Parathyroid adenoma (tissue), 2 donors: ENCODE data around the gene HADHA.
"Not testable (repeated sequence)": the region's sequence is repeated elsewhere in the genome, so short reads cannot be mapped to it uniquely, and the experiment has no call there.

Source experiments
- H2AFZ ChIP-seq: fragments of 300-600 bp; sonication (generic); one replicate; pipeline ENCODE4 v1.7.0; 2017; ENCODE audit warnings: antibody characterized with exemption, mild to moderate bottlenecking
- H3K27ac ChIP-seq: fragments of 300-600 bp; sonication (generic); one replicate; pipeline ENCODE4 v1.7.0; 2017
- H3K27me3 ChIP-seq: fragments of 300-600 bp; sonication (generic); one replicate; pipeline ENCODE4 v1.7.0; 2017; ENCODE audit warnings: low read length; ENCODE audit not compliant: control insufficient read depth, insufficient read depth
- H3K36me3 ChIP-seq: fragments of 300-600 bp; sonication (generic); one replicate; pipeline ENCODE4 v1.7.0; 2017; ENCODE audit warnings: low read length; ENCODE audit not compliant: control insufficient read depth, insufficient read depth
- H3K4me1 ChIP-seq: fragments of 300-600 bp; sonication (generic); one replicate; pipeline ENCODE4 v1.7.0; 2017; ENCODE audit warnings: control low read depth
- H3K4me2 ChIP-seq: fragments of 300-600 bp; sonication (generic); one replicate; pipeline ENCODE4 v1.7.0; 2017; ENCODE audit warnings: low read length
- H3K4me3 ChIP-seq: fragments of 300-600 bp; sonication (generic); one replicate; pipeline ENCODE4 v1.7.0; 2017; ENCODE audit warnings: low read depth, low read length
- H3K79me2 ChIP-seq: fragments of 300-600 bp; sonication (generic); one replicate; pipeline ENCODE4 v1.7.0; 2017; ENCODE audit warnings: control low read depth
- H3K9ac ChIP-seq: fragments of 300-600 bp; sonication (generic); one replicate; pipeline ENCODE4 v1.7.0; 2017; ENCODE audit warnings: mild to moderate bottlenecking
- H3K9me3 ChIP-seq: fragments of 300-600 bp; sonication (generic); one replicate; pipeline ENCODE4 v1.7.0; 2017; ENCODE audit warnings: low read length; ENCODE audit not compliant: control insufficient read depth
- CTCF ChIP-seq: fragments of 300-600 bp; sonication (generic); IDR thresholded peaks from one replicate; pipeline ENCODE4 v1.7.0; 2017; ENCODE audit warnings: antibody characterized with exemption, mild to moderate bottlenecking
- donor health status: primary hyperparathyroidism.

HADHA gene

DNA sequence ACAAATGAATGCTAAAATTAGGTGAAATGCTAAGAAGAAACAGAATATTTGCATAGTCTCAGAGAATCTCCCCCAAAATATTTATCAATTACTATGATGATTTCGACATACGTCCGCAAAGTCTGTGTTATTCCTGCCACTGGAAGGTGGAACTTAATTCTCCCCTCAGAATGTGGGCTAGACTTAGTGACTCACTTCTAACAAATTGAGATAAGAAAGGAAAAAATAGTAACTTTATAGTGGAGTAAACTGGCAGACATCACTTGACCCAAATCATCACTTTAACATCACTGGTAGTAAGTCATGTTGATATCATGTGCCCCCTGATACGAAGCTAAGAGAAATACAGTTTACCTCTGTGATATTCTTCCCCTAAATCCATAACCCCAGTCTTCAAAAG is 23.8 kb upstream of the HADHA start:
- Histone ChIP-seq H3K27me3 (no peaks in the 10 kb centered on the region), H3K27ac (no peak overlapping the region), H3K79me2 (no peaks in the 10 kb centered on the region), H3K4me3 (no peak overlapping the region), H3K36me3 (no peaks in the 10 kb centered on the region), H3K9me3 (no peaks in the 10 kb centered on the region), H3K4me1 (no peaks in the 10 kb centered on the region), H2AFZ (no peak overlapping the region), H3K4me2 (no peak overlapping the region), H3K9ac (no peak overlapping the region)
- TF ChIP-seq CTCF: no peak

DNA sequence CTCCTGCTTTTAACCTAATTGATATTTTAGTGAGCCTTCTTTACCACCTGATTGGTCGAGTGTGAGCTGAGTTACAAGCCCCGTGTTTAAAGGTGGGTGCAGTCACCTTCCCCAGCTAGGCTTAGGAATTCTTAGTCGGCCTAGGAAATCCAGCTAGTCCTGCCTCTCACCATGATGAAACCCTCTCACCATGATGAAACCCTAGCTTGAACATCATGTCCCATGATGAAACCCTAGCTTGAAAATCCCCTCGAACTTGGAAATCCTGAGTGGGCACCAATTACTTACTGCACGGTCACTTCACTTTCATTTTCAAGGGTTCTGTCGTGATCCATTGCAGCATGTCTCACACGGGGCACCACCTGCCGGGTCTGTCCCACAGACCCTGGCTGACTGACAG is 14.4 kb upstream of the HADHA start:
- H3K9me3 ChIP-seq, H3K4me3 ChIP-seq, H3K36me3 ChIP-seq, H2AFZ ChIP-seq, H3K27ac ChIP-seq, H3K9ac ChIP-seq, H3K27me3 ChIP-seq, H3K4me1 ChIP-seq, H3K4me2 ChIP-seq: not testable (repeated sequence)
- H3K79me2 ChIP-seq: peaks cover 25% of the 10 kb centered on the region

GRCh38 chr2:26255759-26256384 is 11.4 kb upstream of the HADHA start:
- H3K27me3 ChIP-seq: no peaks in the 10 kb centered on the region
- no peak overlapping the region for H3K4me2 ChIP-seq
- no peaks in the 10 kb centered on the region for H3K4me1 ChIP-seq
- H3K4me3 ChIP-seq: no peak overlapping the region
- H3K9ac ChIP-seq: no peak overlapping the region
- H3K9me3 ChIP-seq: no peaks in the 10 kb centered on the region
- peaks cover 44% of the 10 kb centered on the region for H3K79me2 ChIP-seq
- H3K27ac ChIP-seq: no peak overlapping the region
- TF ChIP-seq CTCF: no peak
- H3K36me3 ChIP-seq: no peaks in the 10 kb centered on the region
- H2AFZ ChIP-seq: no peak overlapping the region

DNA sequence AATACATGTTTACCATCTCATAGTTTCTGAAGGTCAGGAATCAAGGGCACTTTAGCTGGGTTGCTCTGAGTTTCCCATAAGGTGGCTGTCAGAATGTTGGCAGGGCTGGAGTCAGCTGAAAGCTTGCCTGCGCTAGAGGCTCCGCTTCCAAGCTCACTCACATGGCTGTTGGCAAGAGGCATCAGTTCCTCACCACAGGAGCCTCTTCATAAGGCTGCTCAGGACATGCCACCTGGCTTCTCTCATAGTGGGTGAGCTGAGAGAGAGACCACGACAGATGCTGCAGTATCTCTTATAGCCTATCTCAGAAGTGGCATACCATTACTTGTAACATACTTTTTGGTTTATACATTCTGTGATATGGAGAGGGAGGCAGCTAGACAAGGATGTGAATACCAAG is 7.5 kb upstream of the HADHA start:
- Histone ChIP-seq H3K9ac (no peak overlapping the region), H3K4me2 (no peak overlapping the region), H3K79me2 (peaks cover 57% of the 10 kb centered on the region), H3K27ac (no peak overlapping the region), H2AFZ (no peak overlapping the region), H3K9me3 (no peaks in the 10 kb centered on the region), H3K4me1 (no peaks in the 10 kb centered on the region), H3K27me3 (no peaks in the 10 kb centered on the region), H3K36me3 (no peaks in the 10 kb centered on the region), H3K4me3 (no peak overlapping the region)
- no peak for TF ChIP-seq CTCF

DNA sequence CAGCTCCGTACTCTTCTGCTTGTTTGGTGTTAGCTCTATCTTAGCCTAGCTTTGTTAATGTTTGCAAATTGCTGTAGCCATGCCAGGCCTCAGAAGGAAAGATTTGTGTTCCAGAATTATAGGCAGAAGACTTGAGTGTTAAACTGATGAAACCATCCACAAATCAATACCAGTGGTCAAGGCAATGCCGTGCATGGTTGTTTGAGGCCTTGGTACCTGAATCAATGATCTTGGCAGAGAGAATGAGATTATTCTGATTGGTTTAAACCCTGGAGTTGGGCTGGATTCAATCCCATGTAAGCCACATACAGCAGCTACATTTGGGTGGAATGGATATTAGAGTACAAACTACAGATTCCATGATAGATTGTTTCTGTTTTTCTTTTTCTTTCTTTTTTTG is 5.2 kb upstream of the HADHA start:
- no peak overlapping the region for H3K4me3 ChIP-seq
- no peak overlapping the region for H3K4me2 ChIP-seq
- peaks cover 67% of the 10 kb centered on the region for H3K79me2 ChIP-seq
- H3K9ac ChIP-seq: no peak overlapping the region
- H3K36me3 ChIP-seq: no peaks in the 10 kb centered on the region
- no peaks in the 10 kb centered on the region for H3K9me3 ChIP-seq
- H3K27me3 ChIP-seq: no peaks in the 10 kb centered on the region
- H2AFZ ChIP-seq: no peak overlapping the region
- H3K4me1 ChIP-seq: peaks cover 4% of the 10 kb centered on the region
- no peak for TF ChIP-seq CTCF
- H3K27ac ChIP-seq: no peak overlapping the region
